Measurements from ENCODE around the gene SIAH1. TPM values are rescaled to one million over a fixed set of nuclear protein-coding genes. Genes with fewer than 3 reads are reported as not detected.

The SIAH1 gene
- total and polyA plus RNA-seq, 2 donors (not counting 1 experiment from before 2014, with no cell fraction given): 21.4 to 59.1 TPM

GRCh38 chr16:48365601-48366164, 19.5 kb downstream of the SIAH1 start:
- no peaks in the 10 kb centered on the region for H3K9me3 ChIP-seq (ENCODE audit: control insufficient read depth, insufficient read depth, low read depth, low read length)
- H4K20me1 ChIP-seq (ENCODE audit: control insufficient read depth, extremely low read depth, insufficient read depth, low read length): no peaks in the 10 kb centered on the region
- peaks cover 10% of the 10 kb centered on the region for H3K4me1 ChIP-seq (ENCODE audit: control insufficient read depth, extremely low read depth, insufficient read depth, low read length)
- peaks cover 84% of the 10 kb centered on the region for H3K79me2 ChIP-seq (ENCODE audit: control insufficient read depth, insufficient read depth, low read length)
- no peaks in the 10 kb centered on the region for H3K27me3 ChIP-seq (ENCODE audit: control insufficient read depth, insufficient read depth, low read length)
- H3K4me3 ChIP-seq (replicated peaks in 1 of 4; ENCODE audit: control extremely low read depth in 1 of 4, insufficient read depth in 1 of 4, low read depth in 3 of 4, low read length in 4 of 4): peak overlapping the region; percentile 60 to 84 (median 62)
- TF ChIP-seq EZH2 (IDR thresholded peaks at IDR 0.05; ENCODE audit: low read length, missing control alignments): no peak
- TF ChIP-seq, protein P1, sequence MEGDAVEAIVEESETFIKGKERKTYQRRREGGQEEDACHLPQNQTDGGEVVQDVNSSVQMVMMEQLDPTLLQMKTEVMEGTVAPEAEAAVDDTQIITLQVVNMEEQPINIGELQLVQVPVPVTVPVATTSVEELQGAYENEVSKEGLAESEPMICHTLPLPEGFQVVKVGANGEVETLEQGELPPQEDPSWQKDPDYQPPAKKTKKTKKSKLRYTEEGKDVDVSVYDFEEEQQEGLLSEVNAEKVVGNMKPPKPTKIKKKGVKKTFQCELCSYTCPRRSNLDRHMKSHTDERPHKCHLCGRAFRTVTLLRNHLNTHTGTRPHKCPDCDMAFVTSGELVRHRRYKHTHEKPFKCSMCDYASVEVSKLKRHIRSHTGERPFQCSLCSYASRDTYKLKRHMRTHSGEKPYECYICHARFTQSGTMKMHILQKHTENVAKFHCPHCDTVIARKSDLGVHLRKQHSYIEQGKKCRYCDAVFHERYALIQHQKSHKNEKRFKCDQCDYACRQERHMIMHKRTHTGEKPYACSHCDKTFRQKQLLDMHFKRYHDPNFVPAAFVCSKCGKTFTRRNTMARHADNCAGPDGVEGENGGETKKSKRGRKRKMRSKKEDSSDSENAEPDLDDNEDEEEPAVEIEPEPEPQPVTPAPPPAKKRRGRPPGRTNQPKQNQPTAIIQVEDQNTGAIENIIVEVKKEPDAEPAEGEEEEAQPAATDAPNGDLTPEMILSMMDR (conservative IDR thresholded peaks at IDR 0.05 in 1 of 2, IDR thresholded peaks at IDR 0.05 in 1 of 2; ENCODE audit: low read depth in 1 of 2, low read length in 2 of 2): no peak
- peak overlapping the region; percentile 89 for H3K27ac ChIP-seq (ENCODE audit: insufficient read depth, low read length)
- DNase-seq (ENCODE audit: low read depth in 2 of 2): peak; percentile 83 to 90
- H3K9ac ChIP-seq (ENCODE audit: insufficient read depth, low read length): peak overlapping the region; percentile 69
- no peak overlapping the region for H2AFZ ChIP-seq (ENCODE audit: low read length)
- peaks cover 4% of the 10 kb centered on the region for H3K36me3 ChIP-seq (ENCODE audit: control insufficient read depth, insufficient read depth, low read length)
- H3K4me2 ChIP-seq (ENCODE audit: extremely low read depth, insufficient read depth, low read length): peak overlapping the region; percentile 96

- no peaks in the 10 kb centered on the region for H3K9me3 ChIP-seq (ENCODE audit: control insufficient read depth, insufficient read depth, low read depth, low read length)
- no peak overlapping the region for H3K9ac ChIP-seq (ENCODE audit: insufficient read depth, low read length)
- H4K20me1 ChIP-seq (ENCODE audit: control insufficient read depth, extremely low read depth, insufficient read depth, low read length): no peaks in the 10 kb centered on the region
- peaks cover 82% of the 10 kb centered on the region for H3K79me2 ChIP-seq (ENCODE audit: control insufficient read depth, insufficient read depth, low read length)
- H3K4me2 ChIP-seq (ENCODE audit: extremely low read depth, insufficient read depth, low read length): peak overlapping the region; percentile 95
- H3K4me1 ChIP-seq (ENCODE audit: control insufficient read depth, extremely low read depth, insufficient read depth, low read length): peaks cover 10% of the 10 kb centered on the region
- H3K4me3 ChIP-seq (replicated peaks in 1 of 4; ENCODE audit: control extremely low read depth in 1 of 4, insufficient read depth in 1 of 4, low read depth in 3 of 4, low read length in 4 of 4): peak overlapping the region; percentile 60 to 68 (median 62)
- H3K27ac ChIP-seq (ENCODE audit: insufficient read depth, low read length): peak overlapping the region; percentile 89
- no peaks in the 10 kb centered on the region for H3K27me3 ChIP-seq (ENCODE audit: control insufficient read depth, insufficient read depth, low read length)
- peaks cover 4% of the 10 kb centered on the region for H3K36me3 ChIP-seq (ENCODE audit: control insufficient read depth, insufficient read depth, low read length)
- DNase-seq (ENCODE audit: low read depth in 2 of 2): no peak
- no peak overlapping the region for H2AFZ ChIP-seq (ENCODE audit: low read length)
- TF ChIP-seq, protein P1 (conservative IDR thresholded peaks at IDR 0.05 in 1 of 2, IDR thresholded peaks at IDR 0.05 in 1 of 2; ENCODE audit: low read depth in 1 of 2, low read length in 2 of 2): no peak
Measured at GRCh38 chr16:48365025-48365600, 20.1 kb downstream of the SIAH1 start.

- Histone ChIP-seq H3K79me2 (ENCODE audit: control insufficient read depth, insufficient read depth, low read length) (peaks cover 70% of the 10 kb centered on the region), H3K36me3 (ENCODE audit: control insufficient read depth, insufficient read depth, low read length) (peaks cover 7% of the 10 kb centered on the region), H3K9ac (ENCODE audit: insufficient read depth, low read length) (no peak overlapping the region), H3K27me3 (ENCODE audit: control insufficient read depth, insufficient read depth, low read length) (no peaks in the 10 kb centered on the region), H4K20me1 (ENCODE audit: control insufficient read depth, extremely low read depth, insufficient read depth, low read length) (no peaks in the 10 kb centered on the region), H3K27ac (ENCODE audit: insufficient read depth, low read length) (no peak overlapping the region), H3K4me3 (replicated peaks in 1 of 4; ENCODE audit: control extremely low read depth in 1 of 4, insufficient read depth in 1 of 4, low read depth in 3 of 4, low read length in 4 of 4) (no peak overlapping the region), H3K4me2 (ENCODE audit: extremely low read depth, insufficient read depth, low read length) (no peak overlapping the region), H3K9me3 (ENCODE audit: control insufficient read depth, insufficient read depth, low read depth, low read length) (no peaks in the 10 kb centered on the region), H2AFZ (ENCODE audit: low read length) (no peak overlapping the region), H3K4me1 (ENCODE audit: control insufficient read depth, extremely low read depth, insufficient read depth, low read length) (peaks cover 4% of the 10 kb centered on the region)
- TF ChIP-seq, protein P1 (conservative IDR thresholded peaks at IDR 0.05 in 1 of 2, IDR thresholded peaks at IDR 0.05 in 1 of 2; ENCODE audit: low read depth in 1 of 2, low read length in 2 of 2): no peak
- no peak for TF ChIP-seq EZH2 (IDR thresholded peaks at IDR 0.05; ENCODE audit: low read length, missing control alignments)
- DNase-seq (ENCODE audit: low read depth in 2 of 2): no peak
Measured at GRCh38 chr16:48361540-48362144, 23.6 kb downstream of the SIAH1 start.

All from fibroblast of lung (primary cell).